Keratinocyte (primary cell): ENCODE data around the gene SIAE. TPM values are rescaled to one million over a fixed set of nuclear protein-coding genes. Genes with fewer than 3 reads are reported as not detected.

Experiments
- DNase-seq: peaks from one replicate; pipeline ENCODE4 v3.0.0-alpha.2; 2011; ENCODE audit warnings: low read depth, missing footprints, low spot score
- FAIRE-seq: peaks from 2 replicates; lab custom pipeline; 2011; peaks lifted over from hg19 to GRCh38; lab: Jason Lieb, UNC
- H2AFZ ChIP-seq: 2 replicates; pipeline ENCODE4 v1.6.0; 2012; ENCODE audit warnings: low read length, control low read depth, inconsistent platforms; ENCODE audit not compliant: control insufficient read depth
- H3K27ac ChIP-seq: 2 replicates; pipeline ENCODE4 v1.5.1; 2011; ENCODE audit warnings: low read length; ENCODE audit not compliant: control insufficient read depth, insufficient read depth
- H3K27me3 ChIP-seq: 3 replicates; pipeline ENCODE4 v1.6.0; 2011; ENCODE audit warnings: low read length; ENCODE audit not compliant: control insufficient read depth, insufficient read depth; ENCODE audit errors: extremely low read depth
- H3K36me3 ChIP-seq, 2 experiments: 2 replicates in 1 of 2; 3 replicates in 1 of 2; pipeline ENCODE4 v1.5.1; 2011; ENCODE audit warnings: low read length in 2 of 2, mild to moderate bottlenecking in 1 of 2; ENCODE audit not compliant: control insufficient read depth in 2 of 2, insufficient read depth in 2 of 2; ENCODE audit errors: extremely low read depth in 1 of 2
- H3K4me1 ChIP-seq: 3 replicates; pipeline ENCODE4 v1.5.1; 2011; ENCODE audit warnings: low read length; ENCODE audit not compliant: control insufficient read depth, insufficient read depth; ENCODE audit errors: extremely low read depth
- H3K4me2 ChIP-seq: 3 replicates; pipeline ENCODE4 v1.6.0; 2011; ENCODE audit warnings: low read depth, low read length; ENCODE audit not compliant: control insufficient read depth, insufficient read depth; ENCODE audit errors: extremely low read depth
- H3K4me3 ChIP-seq, 3 experiments: fragments of 200-600 bp in 1 of 3; sonication (generic) in 1 of 3; 2 replicates in 2 of 3; 3 replicates in 1 of 3; pipeline ENCODE4 v1.5.1; 2011 to 2016; ENCODE audit warnings: low read length in 3 of 3, mild to moderate bottlenecking in 3 of 3, control low read depth in 2 of 3, inconsistent platforms in 1 of 3, low read depth in 1 of 3, mixed read lengths in 1 of 3, mixed run types in 1 of 3, moderate library complexity in 1 of 3; ENCODE audit not compliant: control insufficient read depth in 2 of 3, insufficient read depth in 2 of 3; ENCODE audit errors: extremely low read depth in 1 of 3
- H3K79me2 ChIP-seq: 2 replicates; pipeline ENCODE4 v1.6.0; 2012; ENCODE audit warnings: low read length; ENCODE audit not compliant: control insufficient read depth, insufficient read depth
- H3K9ac ChIP-seq: 3 replicates; pipeline ENCODE4 v1.6.0; 2011; ENCODE audit warnings: low read length; ENCODE audit not compliant: control insufficient read depth, insufficient read depth; ENCODE audit errors: extremely low read depth
- H3K9me1 ChIP-seq: 3 replicates; pipeline ENCODE4 v1.6.0; 2011; ENCODE audit warnings: low read length; ENCODE audit not compliant: control insufficient read depth, insufficient read depth; ENCODE audit errors: extremely low read depth
- H3K9me3 ChIP-seq: 2 replicates; pipeline ENCODE4 v1.5.1; 2012; ENCODE audit warnings: low read depth, low read length; ENCODE audit not compliant: control insufficient read depth
- H4K20me1 ChIP-seq: 3 replicates; pipeline ENCODE4 v1.6.0; 2011; ENCODE audit warnings: low read length; ENCODE audit not compliant: control insufficient read depth, insufficient read depth; ENCODE audit errors: extremely low read depth
- EZH2 ChIP-seq: IDR thresholded peaks from one replicate; pipeline ENCODE4 v1.6.1; 2012; ENCODE audit warnings: inconsistent platforms, mild to moderate bottlenecking, low read length, moderate library complexity
- dilution Hi-C: fragments of 300-500 bp; cut with MboI; formaldehyde crosslinking; loops from one replicate; pipeline ENCODE4 v1.7.0; 2020; ENCODE audit warnings: low sequenced_read_pairs; ENCODE audit not compliant: extremely low pct_ligation_motif_present
- polyA plus RNA-seq, 5 experiments: library from polyadenylated mRNA; depleted of rRNA in 3 of 5; stranded (reverse) in 3 of 5; stranded (forward) in 1 of 5; unstranded in 1 of 5; fragments of >200 nt; gene quantifications; 1 replicate in 1 of 5; 2 replicates in 3 of 5; 3 replicates in 1 of 5; pipeline versions ENCODE4 v1.2.1 to v1.2.3, GENCODE V29; 2011 to 2012; ENCODE audit warnings: missing spikeins in 2 of 5, low read depth in 1 of 5, low replicate concordance in 1 of 5
- TF ChIP-seq, protein P1 (sequence below), 3 experiments: IDR thresholded peaks in 1 of 3; conservative IDR thresholded peaks in 1 of 3; optimal IDR thresholded peaks in 1 of 3; 2 replicates in 2 of 3; 3 replicates in 1 of 3; pipeline versions ENCODE3 to v1.5.1; 2011; ENCODE audit warnings: low read length in 3 of 3, mild to moderate bottlenecking in 3 of 3, moderate library complexity in 2 of 3, control low read depth in 1 of 3, inconsistent platforms in 1 of 3; ENCODE audit not compliant: insufficient read depth in 2 of 3; ENCODE audit errors: extremely low read depth in 1 of 3

Gene SIAE
- polyA plus RNA-seq, 1 donor (not counting 4 experiments of a cell fraction or from before 2014, with no cell fraction given), result 26.6 TPM

DNA sequence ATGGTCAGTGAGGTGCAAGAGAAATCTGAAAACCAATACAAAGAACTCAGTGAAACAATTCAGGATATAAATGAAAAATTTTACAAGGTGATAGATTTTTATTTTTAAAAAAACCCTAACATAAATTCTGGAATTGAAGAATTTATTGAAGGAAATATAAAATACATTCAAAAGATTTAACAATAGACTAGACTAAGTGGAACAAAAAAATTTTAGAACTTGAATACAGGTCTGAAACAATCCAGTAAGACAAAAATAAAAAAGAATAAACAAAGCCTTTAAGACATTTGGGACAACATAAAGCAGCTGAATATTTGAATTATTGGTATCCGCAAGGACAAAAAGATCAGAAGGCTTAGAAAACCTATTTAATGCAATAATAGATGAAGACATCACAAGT, 8.9 kb upstream of the SIAE start:
- FAIRE-seq (no peak), DNase-seq (no peak)
- no peak for TF ChIP-seq EZH2
- TF ChIP-seq, protein P1, sequence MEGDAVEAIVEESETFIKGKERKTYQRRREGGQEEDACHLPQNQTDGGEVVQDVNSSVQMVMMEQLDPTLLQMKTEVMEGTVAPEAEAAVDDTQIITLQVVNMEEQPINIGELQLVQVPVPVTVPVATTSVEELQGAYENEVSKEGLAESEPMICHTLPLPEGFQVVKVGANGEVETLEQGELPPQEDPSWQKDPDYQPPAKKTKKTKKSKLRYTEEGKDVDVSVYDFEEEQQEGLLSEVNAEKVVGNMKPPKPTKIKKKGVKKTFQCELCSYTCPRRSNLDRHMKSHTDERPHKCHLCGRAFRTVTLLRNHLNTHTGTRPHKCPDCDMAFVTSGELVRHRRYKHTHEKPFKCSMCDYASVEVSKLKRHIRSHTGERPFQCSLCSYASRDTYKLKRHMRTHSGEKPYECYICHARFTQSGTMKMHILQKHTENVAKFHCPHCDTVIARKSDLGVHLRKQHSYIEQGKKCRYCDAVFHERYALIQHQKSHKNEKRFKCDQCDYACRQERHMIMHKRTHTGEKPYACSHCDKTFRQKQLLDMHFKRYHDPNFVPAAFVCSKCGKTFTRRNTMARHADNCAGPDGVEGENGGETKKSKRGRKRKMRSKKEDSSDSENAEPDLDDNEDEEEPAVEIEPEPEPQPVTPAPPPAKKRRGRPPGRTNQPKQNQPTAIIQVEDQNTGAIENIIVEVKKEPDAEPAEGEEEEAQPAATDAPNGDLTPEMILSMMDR (optimal IDR thresholded peaks at IDR 0.05 in 1 of 3, IDR thresholded peaks at IDR 0.05 in 1 of 3, conservative IDR thresholded peaks at IDR 0.05 in 1 of 3; ENCODE audit: extremely low read depth in 1 of 3, insufficient read depth in 2 of 3, low read length in 3 of 3), result no peak
- no peaks in the 10 kb centered on the region for H3K9me1 ChIP-seq
- no peak overlapping the region for H2AFZ ChIP-seq
- dilution Hi-C loops, result no loop called here
- H3K4me3 ChIP-seq, result no peak overlapping the region
- H3K36me3 ChIP-seq, result no peaks in the 10 kb centered on the region
- no peaks in the 10 kb centered on the region for H3K79me2 ChIP-seq
- H3K9me3 ChIP-seq, result no peaks in the 10 kb centered on the region
- H3K4me1 ChIP-seq, result no peaks in the 10 kb centered on the region
- no peak overlapping the region for H3K9ac ChIP-seq
- H3K27me3 ChIP-seq, result no peaks in the 10 kb centered on the region
- no peaks in the 10 kb centered on the region for H4K20me1 ChIP-seq
- no peak overlapping the region for H3K27ac ChIP-seq
- no peak overlapping the region for H3K4me2 ChIP-seq

DNA sequence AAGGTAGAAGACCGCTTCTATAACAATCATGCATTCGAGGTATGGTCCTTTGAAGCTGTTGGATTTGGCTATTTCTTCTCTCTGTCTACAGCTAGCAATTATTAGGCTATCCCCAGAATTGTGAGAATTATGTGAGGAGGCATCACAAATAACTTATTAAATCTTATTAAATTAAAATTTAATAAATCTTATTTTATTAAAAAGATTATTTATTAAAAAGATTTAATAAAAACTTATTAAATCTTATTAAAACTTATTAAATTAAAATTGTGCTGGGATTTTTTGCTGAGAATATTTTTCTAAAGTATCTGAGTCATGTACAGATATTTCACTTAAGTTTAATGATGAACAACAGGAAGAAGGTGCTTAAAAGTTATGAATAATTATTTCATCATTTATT, 7.9 kb upstream of the SIAE start:
- H4K20me1 ChIP-seq, result no peaks in the 10 kb centered on the region
- no peak for DNase-seq

More for the DNA sequence above, 7.9 kb upstream of the SIAE start:
- Histone ChIP-seq H3K79me2 (no peaks in the 10 kb centered on the region), H3K9ac (no peak overlapping the region), H3K9me1 (no peaks in the 10 kb centered on the region), H3K27me3 (no peaks in the 10 kb centered on the region), H3K36me3 (no peaks in the 10 kb centered on the region), H3K27ac (no peak overlapping the region), H2AFZ (no peak overlapping the region), H3K4me3 (no peak overlapping the region), H3K9me3 (no peaks in the 10 kb centered on the region), H3K4me2 (no peak overlapping the region), H3K4me1 (no peaks in the 10 kb centered on the region)
- no peak for TF ChIP-seq EZH2
- TF ChIP-seq, protein P1 (optimal IDR thresholded peaks at IDR 0.05 in 1 of 3, IDR thresholded peaks at IDR 0.05 in 1 of 3, conservative IDR thresholded peaks at IDR 0.05 in 1 of 3; ENCODE audit: extremely low read depth in 1 of 3, insufficient read depth in 2 of 3, low read length in 3 of 3), result no peak
- FAIRE-seq, result no peak
- dilution Hi-C loops, result no loop called here
